Heart right ventricle (tissue), 16 donors: ENCODE measurements around the gene DDX60. TPM values are rescaled to one million over a fixed set of nuclear protein-coding genes. Genes with fewer than 3 reads are reported as not detected.

Experiments
- ATAC-seq, 8 donors: fragments of 200-7000 bp; cut with Tn5 transposase; one replicate each; pipeline ENCODE4 v1.9.1; 2020; ENCODE audit warnings: mild to moderate bottlenecking in 8 of 8, moderate library complexity in 8 of 8, moderate number of reproducible peaks in 1 of 8
- DNase-seq, 2 donors: peaks; one replicate each; pipeline ENCODE4 v3.0.0-alpha.2; 2020
- H3K27ac ChIP-seq, 10 donors: fragments of 200-600 bp; sonication (generic) in 2 of 10; one replicate each; pipeline versions ENCODE4 v1.5.0 to v1.8.0; 2020 to 2022; ENCODE audit warnings: mild to moderate bottlenecking in 3 of 10
- H3K27me3 ChIP-seq, 7 donors: fragments of 200-600 bp; one replicate each; pipeline ENCODE4 v1.8.0; 2021 to 2022; ENCODE audit warnings: mild to moderate bottlenecking in 2 of 7
- H3K36me3 ChIP-seq, 9 donors: fragments of 200-600 bp; sonication (generic) in 1 of 9; one replicate each; pipeline versions ENCODE4 v1.5.0 to v1.8.0; 2020 to 2022; ENCODE audit warnings: mild to moderate bottlenecking in 2 of 9
- H3K4me1 ChIP-seq, 9 donors: fragments of 200-600 bp; sonication (generic) in 1 of 9; one replicate each; pipeline versions ENCODE4 v1.5.0 to v1.8.0; 2020 to 2022; ENCODE audit warnings: mild to moderate bottlenecking in 4 of 9
- H3K4me3 ChIP-seq, 10 donors: fragments of 200-600 bp; sonication (generic) in 2 of 10; one replicate each; pipeline versions ENCODE4 v1.5.0 to v1.8.0; 2020 to 2022; ENCODE audit warnings: mild to moderate bottlenecking in 7 of 10, moderate library complexity in 2 of 10
- H3K9me3 ChIP-seq, 11 donors: fragments of 200-600 bp in 10 of 11; sonication (generic) in 2 of 11; one replicate each; pipeline versions ENCODE4 v1.5.0 to v1.8.0; 2013 to 2022; ENCODE audit warnings: mild to moderate bottlenecking in 2 of 11, control low read depth in 1 of 11, moderate library complexity in 1 of 11
- WGBS, 2 donors: extraction: QIAGEN DNeasy Blood & Tissue Kit; methylation state at CpG; one replicate each; pipeline ENCODE4 v1.1.7; 2013; ENCODE audit warnings: inconsistent platforms in 1 of 2; 5-methylcytosine and 5-hydroxymethylcytosine counted together
- intact Hi-C, 10 donors: fragments of 100-400 bp; cut with DNase I; formaldehyde crosslinking; loops; one replicate each; pipeline versions ENCODE4 v1.11.1 to v1.14.2; 2022
- polyA plus RNA-seq, 2 donors: library from polyadenylated mRNA; stranded (reverse); fragments of 200-250 nt; gene quantifications; one replicate each; pipeline ENCODE4 v1.2.3, GENCODE V29; 2013
- total RNA-seq, 10 donors: library from RNA; stranded (reverse); fragmentation: NEBNext Ultra II Directional in 3 of 10; extraction: Animal tissue kit (Norgen Biotek cat#: 25700) in 3 of 10; gene quantifications; one replicate each; pipeline versions ENCODE4 v1.2.1 to v1.2.4, GENCODE V29; 2021 to 2023
- TF ChIP-seq, protein P1 (sequence below), 9 donors: fragments of 200-600 bp; sonication (generic) in 2 of 9; IDR thresholded peaks; one replicate each; pipeline versions ENCODE4 v1.5.0 to v1.8.0; 2021 to 2022; ENCODE audit warnings: antibody characterized with exemption in 9 of 9, mild to moderate bottlenecking in 5 of 9, moderate library complexity in 1 of 9
- donor health status: Arrhythmogenic right ventricular cardiomyopathy.
- donor health status: ischemic (EF 13 %, LVEDD 7.1; RV severe dilation, severe dysfunction).
- donor health status: healthy with polysubstance abuse.
- donor health status: DM: no; HTN: yes; CAD: no.
- donor health status: DM: no; HTN: no; CAD: no.
- donor health status: ischemic (EF 25% LVEDD 6.9; RV normal size, moderate dysfunction).
- donor health status: ischemic (EF 25% LVEDD 5.7; RV mildly dilated, moderate dysfunction).
- donor health status: healthy.
- donor health status: DM: yes; HTN: yes; CAD: no.
- donor health status: Ischemic cardiomyopathy.
- donor health status: ischemic (EF 35%, LVEDD 5.7; RV mildly dilated, moderate dysfunction).
- donor health status: nonischemic (EF 11% LVEDD 7.7; RV severe dilation, severe dysfunction).
- donor health status: DM: yes; HTN: yes; CAD: no.
- donor health status: PGD.
- donor health status: ischemic (EF 29% LVEDD 5.4; RV normal size, mild dysfunction).
- donor health status: nonischemic (EF 23%, LVEDD 6.1; RV moderate dilation, normal function).

The DDX60 gene
- total and polyA plus RNA-seq, 12 donors: 2.3 to 21.5 (median 7.7) TPM

- Histone ChIP-seq H3K36me3 (peaks cover 0 to 98% (median 19%) of the 10 kb centered on the region in 9 donors), H3K4me1 (peaks cover 0 to 15% (median 3%) of the 10 kb centered on the region in 9 donors), H3K27ac (peak overlapping the region in 8 of 10 donors; percentile 47 to 82 (median 75)), H3K9me3 (no peaks in the 10 kb centered on the region), H3K27me3 (no peaks in the 10 kb centered on the region), H3K4me3 (no peak overlapping the region)
- intact Hi-C loops: loop anchor here in 3 of 10 donors (5.0 to 10.0 kb wide), 3 partner anchors 232 to 429 kb away; partner anchors contain the start of gene PALLD (in 1 of the 3)
- peak in 7 of 8 donors; percentile 62 to 88 (median 71) for ATAC-seq
- 48 to 69% methylated on average over 1 of the region's 1 CpG for WGBS, 2 donors
- DNase-seq: peak in 1 of 2 donors; percentile 20
- TF ChIP-seq, protein P1, sequence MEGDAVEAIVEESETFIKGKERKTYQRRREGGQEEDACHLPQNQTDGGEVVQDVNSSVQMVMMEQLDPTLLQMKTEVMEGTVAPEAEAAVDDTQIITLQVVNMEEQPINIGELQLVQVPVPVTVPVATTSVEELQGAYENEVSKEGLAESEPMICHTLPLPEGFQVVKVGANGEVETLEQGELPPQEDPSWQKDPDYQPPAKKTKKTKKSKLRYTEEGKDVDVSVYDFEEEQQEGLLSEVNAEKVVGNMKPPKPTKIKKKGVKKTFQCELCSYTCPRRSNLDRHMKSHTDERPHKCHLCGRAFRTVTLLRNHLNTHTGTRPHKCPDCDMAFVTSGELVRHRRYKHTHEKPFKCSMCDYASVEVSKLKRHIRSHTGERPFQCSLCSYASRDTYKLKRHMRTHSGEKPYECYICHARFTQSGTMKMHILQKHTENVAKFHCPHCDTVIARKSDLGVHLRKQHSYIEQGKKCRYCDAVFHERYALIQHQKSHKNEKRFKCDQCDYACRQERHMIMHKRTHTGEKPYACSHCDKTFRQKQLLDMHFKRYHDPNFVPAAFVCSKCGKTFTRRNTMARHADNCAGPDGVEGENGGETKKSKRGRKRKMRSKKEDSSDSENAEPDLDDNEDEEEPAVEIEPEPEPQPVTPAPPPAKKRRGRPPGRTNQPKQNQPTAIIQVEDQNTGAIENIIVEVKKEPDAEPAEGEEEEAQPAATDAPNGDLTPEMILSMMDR (IDR thresholded peaks at IDR 0.05): no peak
Measured at GRCh38 chr4:168265327-168265726, 53.2 kb downstream of the DDX60 start.

DNA sequence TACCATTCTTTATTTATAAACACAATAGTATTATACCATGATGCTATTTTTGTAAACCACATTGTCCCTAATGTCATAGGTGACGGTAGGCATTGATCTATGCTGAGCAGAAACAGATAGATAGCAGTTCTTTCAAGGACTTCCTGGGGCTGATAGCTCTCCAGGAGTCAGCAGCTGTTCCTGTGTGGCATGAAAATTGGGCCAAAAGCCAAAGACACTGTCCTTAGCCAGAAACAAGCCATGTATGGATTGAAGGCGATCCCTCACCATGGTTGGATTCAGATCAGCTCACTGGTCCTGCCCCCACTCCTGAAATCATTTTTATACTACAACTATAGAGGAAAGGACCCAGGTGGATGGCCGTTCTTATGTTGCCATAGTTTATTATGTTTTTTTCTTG lies 53.6 kb downstream of the DDX60 start:
- Histone ChIP-seq H3K4me1 (peaks cover 0 to 13% (median 3%) of the 10 kb centered on the region in 9 donors), H3K9me3 (no peaks in the 10 kb centered on the region), H3K36me3 (peaks cover 0 to 98% (median 22%) of the 10 kb centered on the region in 9 donors), H3K27me3 (no peaks in the 10 kb centered on the region), H3K27ac (peak overlapping the region in 9 of 10 donors; percentile 47 to 82 (median 74)), H3K4me3 (no peak overlapping the region)
- 50 to 65% methylated on average over 3 of the region's 3 CpGs for WGBS, 2 donors
- peak; percentile 75 to 95 (median 94) for ATAC-seq
- TF ChIP-seq, protein P1 (IDR thresholded peaks at IDR 0.05): no peak
- peak in 1 of 2 donors; percentile 70 for DNase-seq
- intact Hi-C loops: loop anchor here in 3 of 10 donors (5.0 to 10.0 kb wide), 3 partner anchors 232 to 430 kb away; partner anchors contain the start of gene PALLD (in 1 of the 3)

DNA sequence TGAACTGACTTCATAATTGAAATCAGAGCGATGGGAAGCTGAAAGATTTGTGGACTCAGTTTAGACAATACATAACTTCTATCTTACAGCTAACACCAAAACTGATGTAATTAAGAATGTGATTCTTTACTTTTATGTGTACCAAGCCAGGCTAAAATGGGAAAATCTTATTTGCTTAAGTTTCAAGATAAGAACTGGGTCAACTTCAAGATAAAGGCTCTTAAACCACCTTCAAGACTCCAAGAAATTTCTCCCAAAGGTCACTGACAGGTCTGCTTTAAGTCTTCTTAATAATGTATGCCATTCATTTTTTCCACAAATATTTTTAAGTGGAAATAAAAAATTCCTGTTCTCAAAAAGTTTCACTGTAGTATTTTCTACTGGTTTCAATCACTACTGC lies 55.5 kb downstream of the DDX60 start:
- TF ChIP-seq, protein P1 (IDR thresholded peaks at IDR 0.05): no peak
- no peaks in the 10 kb centered on the region for H3K27me3 ChIP-seq
- no peaks in the 10 kb centered on the region for H3K9me3 ChIP-seq
- peaks cover 0 to 98% (median 16%) of the 10 kb centered on the region in 9 donors for H3K36me3 ChIP-seq
- WGBS, 2 donors: 93 to 98% methylated on average over 1 of the region's 1 CpG
- peak overlapping the region in 7 of 10 donors; percentile 8 to 82 (median 74) for H3K27ac ChIP-seq
- intact Hi-C loops: loop anchor here in 2 of 10 donors (10.0 kb wide), 2 partner anchors 242 to 432 kb away; no protein-coding TSS in a partner anchor
- DNase-seq (no peak), ATAC-seq (no peak)
- peaks cover 0 to 19% (median 3%) of the 10 kb centered on the region in 9 donors for H3K4me1 ChIP-seq
- H3K4me3 ChIP-seq: no peak overlapping the region

GRCh38 chr4:168259096-168259495 lies 59.5 kb downstream of the DDX60 start:
- Histone ChIP-seq H3K4me3 (no peak overlapping the region), H3K27ac (peak overlapping the region in 7 of 10 donors; percentile 0 to 80 (median 72)), H3K36me3 (peaks cover 0 to 99% (median 16%) of the 10 kb centered on the region in 9 donors), H3K27me3 (no peaks in the 10 kb centered on the region), H3K9me3 (no peaks in the 10 kb centered on the region), H3K4me1 (peaks cover 0 to 30% (median 6%) of the 10 kb centered on the region in 9 donors)
- TF ChIP-seq, protein P1 (IDR thresholded peaks at IDR 0.05): no peak
- no peak for ATAC-seq
- 97 to 98% methylated on average over 1 of the region's 1 CpG for WGBS, 2 donors
- intact Hi-C loops: no loop called here
- DNase-seq: no peak
